Colonic mucosa (tissue), 4 donors: ENCODE measurements around the gene OR13C2. TPM values are rescaled to one million over a fixed set of nuclear protein-coding genes. Genes with fewer than 3 reads are reported as not detected.

Experiments
- DNase-seq: peaks from one replicate; pipeline ENCODE4 v3.0.0-alpha.2; 2020
- H3K27ac ChIP-seq: fragments of 200-600 bp; one replicate; pipeline ENCODE4 v1.8.0; 2021
- H3K27me3 ChIP-seq: fragments of 200-600 bp; one replicate; pipeline ENCODE4 v1.8.0; 2021
- H3K36me3 ChIP-seq: fragments of 200-600 bp; one replicate; pipeline ENCODE4 v1.8.0; 2021
- H3K4me1 ChIP-seq: fragments of 200-600 bp; one replicate; pipeline ENCODE4 v1.8.0; 2021; ENCODE audit warnings: mild to moderate bottlenecking
- H3K4me3 ChIP-seq: fragments of 200-600 bp; one replicate; pipeline ENCODE4 v1.8.0; 2021
- H3K9ac ChIP-seq, 2 donors: one replicate each; pipeline ENCODE4 v1.7.0; 2013; ENCODE audit warnings: control low read depth in 2 of 2, low read depth in 2 of 2, low read length in 2 of 2
- H3K9me3 ChIP-seq: fragments of 200-600 bp; one replicate; pipeline ENCODE4 v1.8.0; 2021
- intact Hi-C: fragments of 100-400 bp; cut with DNase I; formaldehyde crosslinking; loops from one replicate; pipeline ENCODE4 v1.14.1; 2022
- total RNA-seq, 2 donors: library from RNA; stranded (reverse); fragmentation: NEBNext Ultra II Directional in 1 of 2; extraction: Animal tissue kit (Norgen Biotek cat#: 25700) in 1 of 2; gene quantifications; one replicate each; pipeline ENCODE4 v1.2.1, GENCODE V29; 2021
- TF ChIP-seq, protein P1 (sequence below): fragments of 200-600 bp; IDR thresholded peaks from one replicate; pipeline ENCODE4 v1.8.0; 2022; ENCODE audit warnings: antibody characterized with exemption, mild to moderate bottlenecking
- donor health status: healthy.
- donor health status: DM: no; HTN: no; CAD: no.
- donor health status: DM: no; HTN: no; CAD: no.

Gene OR13C2
- total RNA-seq, 2 donors from 2014 or later: not detected

DNA sequence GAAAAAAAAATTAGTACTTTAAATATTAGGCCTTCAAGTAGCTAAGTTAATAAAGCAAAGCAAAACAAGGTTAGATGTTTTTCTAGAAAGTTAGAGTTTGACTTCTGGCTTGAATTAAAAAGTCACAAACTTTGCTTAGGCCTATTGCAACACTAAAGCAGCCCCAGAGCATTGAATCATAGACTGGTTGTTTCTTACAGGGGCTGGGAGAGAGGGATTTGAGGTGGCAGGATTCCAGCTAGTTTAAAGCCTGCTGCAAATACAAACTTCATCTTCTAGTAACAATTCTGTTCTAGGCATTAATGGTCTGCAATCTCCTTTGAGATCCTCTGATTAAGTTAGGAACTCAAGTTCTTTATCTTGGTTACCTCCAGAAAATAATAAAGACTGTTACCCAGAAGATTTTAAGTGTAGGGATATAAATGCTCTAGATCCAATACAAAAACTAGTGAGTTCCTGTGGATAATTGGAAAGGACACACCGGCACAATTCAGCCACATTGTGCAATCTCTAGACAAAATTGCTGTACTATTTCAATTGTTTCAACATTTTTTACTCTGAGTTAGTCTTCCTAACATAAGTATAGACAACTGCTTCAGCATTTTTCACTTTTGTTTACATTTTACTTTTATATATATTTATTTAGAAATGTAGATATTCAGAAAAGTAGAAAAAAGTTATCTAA lies 18.8 kb downstream of the OR13C2 start:
- no peaks in the 10 kb centered on the region for H3K36me3 ChIP-seq
- no peaks in the 10 kb centered on the region for H3K9me3 ChIP-seq
- DNase-seq: no peak
- H3K27me3 ChIP-seq: no peaks in the 10 kb centered on the region
- no peak overlapping the region for H3K27ac ChIP-seq
- intact Hi-C loops: no loop called here
- H3K4me1 ChIP-seq: no peaks in the 10 kb centered on the region
- H3K9ac ChIP-seq: no peak overlapping the region
- TF ChIP-seq, protein P1, sequence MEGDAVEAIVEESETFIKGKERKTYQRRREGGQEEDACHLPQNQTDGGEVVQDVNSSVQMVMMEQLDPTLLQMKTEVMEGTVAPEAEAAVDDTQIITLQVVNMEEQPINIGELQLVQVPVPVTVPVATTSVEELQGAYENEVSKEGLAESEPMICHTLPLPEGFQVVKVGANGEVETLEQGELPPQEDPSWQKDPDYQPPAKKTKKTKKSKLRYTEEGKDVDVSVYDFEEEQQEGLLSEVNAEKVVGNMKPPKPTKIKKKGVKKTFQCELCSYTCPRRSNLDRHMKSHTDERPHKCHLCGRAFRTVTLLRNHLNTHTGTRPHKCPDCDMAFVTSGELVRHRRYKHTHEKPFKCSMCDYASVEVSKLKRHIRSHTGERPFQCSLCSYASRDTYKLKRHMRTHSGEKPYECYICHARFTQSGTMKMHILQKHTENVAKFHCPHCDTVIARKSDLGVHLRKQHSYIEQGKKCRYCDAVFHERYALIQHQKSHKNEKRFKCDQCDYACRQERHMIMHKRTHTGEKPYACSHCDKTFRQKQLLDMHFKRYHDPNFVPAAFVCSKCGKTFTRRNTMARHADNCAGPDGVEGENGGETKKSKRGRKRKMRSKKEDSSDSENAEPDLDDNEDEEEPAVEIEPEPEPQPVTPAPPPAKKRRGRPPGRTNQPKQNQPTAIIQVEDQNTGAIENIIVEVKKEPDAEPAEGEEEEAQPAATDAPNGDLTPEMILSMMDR: no peak
- H3K4me3 ChIP-seq: no peak overlapping the region

DNA sequence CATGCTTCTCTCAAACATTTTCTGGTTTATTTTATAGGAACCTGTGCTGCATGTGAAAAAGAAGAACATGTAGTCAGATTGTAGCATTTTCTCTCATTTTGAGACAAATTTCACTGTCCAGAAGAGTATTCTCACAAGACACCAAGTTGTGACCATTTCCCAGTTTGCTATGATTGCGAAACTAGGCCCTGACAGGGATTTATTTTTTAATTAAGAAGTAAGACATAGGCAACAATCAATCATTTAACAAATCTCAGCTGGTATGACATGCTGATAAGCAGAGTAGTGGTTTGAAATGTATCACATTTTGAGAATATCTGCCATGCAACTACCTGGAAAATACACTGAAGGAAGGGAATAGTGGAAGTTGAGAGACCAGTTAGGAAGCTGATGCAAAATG lies 24.9 kb downstream of the OR13C2 start:
- Histone ChIP-seq H3K4me3 (no peak overlapping the region), H3K4me1 (no peaks in the 10 kb centered on the region), H3K9ac (no peak overlapping the region), H3K27ac (no peak overlapping the region), H3K9me3 (no peaks in the 10 kb centered on the region), H3K36me3 (no peaks in the 10 kb centered on the region), H3K27me3 (no peaks in the 10 kb centered on the region)
- intact Hi-C loops: no loop called here
- TF ChIP-seq, protein P1: no peak
- no peak for DNase-seq

DNA sequence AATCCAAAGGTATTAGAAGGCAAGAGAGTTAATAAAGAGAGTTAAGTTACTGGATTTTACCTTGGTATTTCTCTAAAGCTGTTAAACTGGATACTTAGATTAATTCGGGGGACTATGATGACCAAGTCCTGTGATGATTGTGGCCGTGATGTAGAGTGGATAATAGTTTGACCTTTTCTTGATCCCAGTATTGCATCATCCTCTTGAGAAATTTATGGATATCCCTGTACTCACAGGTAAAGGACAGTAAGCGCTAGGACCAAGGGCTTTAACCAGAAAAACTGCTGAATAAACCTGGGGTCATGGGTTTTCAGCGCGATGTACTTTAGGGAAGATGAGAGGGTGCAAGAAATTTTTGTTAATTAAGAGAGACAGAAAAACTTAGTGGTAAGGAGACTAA lies 28.2 kb downstream of the OR13C2 start:
- no peak overlapping the region for H3K4me3 ChIP-seq
- intact Hi-C loops: no loop called here
- no peak overlapping the region for H3K27ac ChIP-seq
- TF ChIP-seq, protein P1: no peak
- H3K9ac ChIP-seq: no peak overlapping the region
- H3K27me3 ChIP-seq: no peaks in the 10 kb centered on the region
- H3K9me3 ChIP-seq: no peaks in the 10 kb centered on the region
- no peaks in the 10 kb centered on the region for H3K36me3 ChIP-seq
- no peak for DNase-seq
- no peaks in the 10 kb centered on the region for H3K4me1 ChIP-seq

DNA sequence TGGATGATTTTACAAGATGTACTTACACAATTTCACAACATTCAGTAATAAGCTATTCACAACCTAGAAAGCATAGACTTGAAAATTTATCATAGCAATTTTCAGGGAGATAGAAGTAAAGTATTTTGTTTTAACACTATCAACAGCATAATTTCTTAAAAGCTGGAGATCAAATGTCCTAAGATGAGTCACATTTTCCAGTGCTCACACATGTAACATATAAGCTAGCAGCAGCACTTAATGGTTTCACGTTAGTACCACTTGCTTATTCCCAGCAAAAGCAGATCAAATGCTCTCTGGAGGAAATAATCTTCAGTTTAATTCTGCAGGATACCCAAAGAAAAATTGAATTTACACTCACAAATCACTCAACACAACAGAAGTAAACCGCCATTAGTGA lies 30.0 kb downstream of the OR13C2 start:
- TF ChIP-seq, protein P1: no peak
- no peak overlapping the region for H3K4me3 ChIP-seq
- H3K27me3 ChIP-seq: no peaks in the 10 kb centered on the region
- H3K36me3 ChIP-seq: no peaks in the 10 kb centered on the region
- intact Hi-C loops: no loop called here
- no peaks in the 10 kb centered on the region for H3K4me1 ChIP-seq
- no peaks in the 10 kb centered on the region for H3K9me3 ChIP-seq
- no peak overlapping the region for H3K27ac ChIP-seq
- DNase-seq: no peak
- H3K9ac ChIP-seq: no peak overlapping the region

DNA sequence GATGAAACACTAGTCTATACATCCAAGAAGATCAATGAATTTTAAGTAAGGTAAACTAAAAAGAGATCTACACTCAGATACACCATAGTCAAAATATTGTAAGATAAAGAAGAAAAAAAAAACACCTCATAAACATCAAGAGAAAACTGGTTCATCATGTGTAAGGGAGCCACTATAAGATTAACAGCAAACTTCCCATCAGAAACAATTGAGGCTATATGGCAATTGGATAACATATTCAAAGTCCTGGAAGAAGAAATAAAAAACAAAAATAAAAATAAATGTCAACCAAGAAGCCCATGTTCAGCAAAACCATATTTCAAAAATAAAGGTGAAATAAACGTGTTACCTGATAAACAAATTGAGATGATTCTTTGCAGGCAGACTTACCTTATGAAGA lies 32.8 kb downstream of the OR13C2 start:
- Histone ChIP-seq H3K9me3 (no peaks in the 10 kb centered on the region), H3K27ac (no peak overlapping the region), H3K27me3 (no peaks in the 10 kb centered on the region), H3K4me3 (no peak overlapping the region), H3K9ac (no peak overlapping the region), H3K4me1 (no peaks in the 10 kb centered on the region), H3K36me3 (no peaks in the 10 kb centered on the region)
- DNase-seq: no peak
- intact Hi-C loops: no loop called here
- TF ChIP-seq, protein P1: no peak
